Astrocyte (in vitro differentiated cells and primary cell): Measurements from ENCODE around the gene CHAT.

Experiments
- EZH2 ChIP-seq: IDR thresholded peaks from 2 replicates; pipeline ENCODE4 v1.6.1; 2012; ENCODE audit warnings: mild to moderate bottlenecking, low read length, inconsistent platforms; ENCODE audit not compliant: insufficient read depth
- TF ChIP-seq, protein P1 (sequence below): IDR thresholded peaks from 2 replicates; pipeline ENCODE4 v1.5.1; 2011; ENCODE audit warnings: low read depth, mild to moderate bottlenecking, inconsistent platforms, low read length, moderate library complexity; ENCODE audit not compliant: insufficient read depth

DNA sequence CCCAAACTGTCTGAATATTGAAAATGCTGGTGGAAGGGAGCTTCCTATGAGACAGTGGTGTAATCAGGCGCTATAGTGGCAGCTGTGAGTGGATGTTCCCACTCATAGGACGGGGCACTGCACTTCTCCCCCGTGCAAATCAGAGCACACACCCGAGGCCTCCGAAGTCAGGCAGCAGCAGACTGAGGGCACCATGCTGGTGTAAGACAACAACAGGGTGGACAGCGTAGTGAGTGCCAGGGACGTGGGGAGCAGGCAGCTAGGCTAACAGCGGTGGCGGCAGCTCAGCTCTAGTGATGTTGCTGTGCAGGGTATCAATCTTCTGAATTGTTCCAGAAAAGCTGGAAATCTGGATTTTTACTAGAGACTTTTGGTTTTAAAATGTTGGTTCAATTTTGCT is 84.8 kb downstream of the CHAT start:
- TF ChIP-seq, protein P1, sequence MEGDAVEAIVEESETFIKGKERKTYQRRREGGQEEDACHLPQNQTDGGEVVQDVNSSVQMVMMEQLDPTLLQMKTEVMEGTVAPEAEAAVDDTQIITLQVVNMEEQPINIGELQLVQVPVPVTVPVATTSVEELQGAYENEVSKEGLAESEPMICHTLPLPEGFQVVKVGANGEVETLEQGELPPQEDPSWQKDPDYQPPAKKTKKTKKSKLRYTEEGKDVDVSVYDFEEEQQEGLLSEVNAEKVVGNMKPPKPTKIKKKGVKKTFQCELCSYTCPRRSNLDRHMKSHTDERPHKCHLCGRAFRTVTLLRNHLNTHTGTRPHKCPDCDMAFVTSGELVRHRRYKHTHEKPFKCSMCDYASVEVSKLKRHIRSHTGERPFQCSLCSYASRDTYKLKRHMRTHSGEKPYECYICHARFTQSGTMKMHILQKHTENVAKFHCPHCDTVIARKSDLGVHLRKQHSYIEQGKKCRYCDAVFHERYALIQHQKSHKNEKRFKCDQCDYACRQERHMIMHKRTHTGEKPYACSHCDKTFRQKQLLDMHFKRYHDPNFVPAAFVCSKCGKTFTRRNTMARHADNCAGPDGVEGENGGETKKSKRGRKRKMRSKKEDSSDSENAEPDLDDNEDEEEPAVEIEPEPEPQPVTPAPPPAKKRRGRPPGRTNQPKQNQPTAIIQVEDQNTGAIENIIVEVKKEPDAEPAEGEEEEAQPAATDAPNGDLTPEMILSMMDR: no peak
- TF ChIP-seq EZH2: no peak
